Brain pericyte (primary cell): ENCODE results near the gene ZNF3.

Experiments used
- DNase-seq: peaks from one replicate; pipeline ENCODE4 v3.0.0-alpha.2; 2012; ENCODE audit warnings: low read depth, low spot score

ZNF3 gene

GRCh38 chr7:100109521-100110163 lies 28.1 kb upstream of the ZNF3 start:
- DNase-seq: no peak

- DNase-seq: no peak
Observed at GRCh38 chr7:100107890-100108289, 26.4 kb upstream of the ZNF3 start.

GRCh38 chr7:100107125-100107737 lies 25.7 kb upstream of the ZNF3 start:
- no peak for DNase-seq

- DNase-seq: no peak
Observed at GRCh38 chr7:100106633-100107032, 25.1 kb upstream of the ZNF3 start.

- DNase-seq: no peak
Observed at GRCh38 chr7:100105534-100105933, 24.0 kb upstream of the ZNF3 start.

- no peak for DNase-seq
Observed at GRCh38 chr7:100102950-100103840, 21.7 kb upstream of the ZNF3 start.

- DNase-seq: peak; percentile 96
Observed at GRCh38 chr7:100101016-100101862, 19.7 kb upstream of the ZNF3 start, which contains the start of the genes AP4M1 and MCM7. Gene AP4M1 (plus strand): TSS chr7:100101643. CDS start chr7:100101715, 72 bp downstream. Gene MCM7 (minus strand): TSS chr7:100101397. CDS start chr7:100101294, 103 bp downstream.

- peak; percentile 94 for DNase-seq
Observed at GRCh38 chr7:100100420-100101015, 19.0 kb upstream of the ZNF3 start.

GRCh38 chr7:100099452-100099851 lies 17.9 kb upstream of the ZNF3 start:
- DNase-seq: no peak

- no peak for DNase-seq
Observed at GRCh38 chr7:100098913-100099312, 17.4 kb upstream of the ZNF3 start.

- DNase-seq: no peak
Observed at GRCh38 chr7:100095704-100096103, 14.2 kb upstream of the ZNF3 start.

- DNase-seq: no peak
Observed at GRCh38 chr7:100095289-100095688, 13.8 kb upstream of the ZNF3 start.

- no peak for DNase-seq
Observed at GRCh38 chr7:100093925-100094486, 12.5 kb upstream of the ZNF3 start.

GRCh38 chr7:100093498-100093897 lies 12.0 kb upstream of the ZNF3 start:
- no peak for DNase-seq

GRCh38 chr7:100093054-100093453 lies 11.5 kb upstream of the ZNF3 start:
- DNase-seq: no peak

GRCh38 chr7:100091411-100092181 lies 10.1 kb upstream of the ZNF3 start:
- no peak for DNase-seq

GRCh38 chr7:100090527-100091410 lies 9.2 kb upstream of the ZNF3 start:
- DNase-seq: no peak

- no peak for DNase-seq
Observed at GRCh38 chr7:100089458-100090196, 8.1 kb upstream of the ZNF3 start.
